Hair follicle dermal papilla cell (primary cell): ENCODE results near the gene RFC5. TPM values are rescaled to one million over a fixed set of nuclear protein-coding genes. Genes with fewer than 3 reads are reported as not detected.

Experiments
- small RNA-seq: library from RNA; depleted of rRNA; stranded (forward); fragments of <200 nt; gene quantifications from one replicate; pipeline ENCODE3, GENCODE V24; 2012
- total RNA-seq: library from RNA; depleted of rRNA; stranded (reverse); fragments of >200 nt; gene quantifications from 2 replicates; pipeline ENCODE4 v1.2.3, GENCODE V29; 2012

RFC5 gene
- total RNA-seq = 5.3 and 8.1 TPM in 2 replicates

GRCh38 chr12:118016424-118017264 is at the start of gene RFC5:
Gene RFC5 (plus strand): TSS chr12:118016703. CDS start chr12:118016828, 125 bp downstream.

GRCh38 chr12:117968826-117969659 is 47.5 kb upstream of the RFC5 start, which contains the start of gene KSR2:
Gene KSR2 (minus strand): TSS chr12:117968990. CDS start chr12:117968255, 735 bp downstream.

GRCh38 chr12:118061011-118061872 is 44.7 kb downstream of the RFC5 start, which contains the start of gene WSB2:
Gene WSB2 (minus strand): TSS chr12:118061179. CDS start chr12:118061048, 131 bp downstream.

Small RNA genes within 50 kb of the gene (small RNA-seq; reads per million reads assigned to genes)
- not detected for gene AC131159.1

Other genes starting within 250 kb of the RFC5 start
- 0.16 and 0.61 TPM in 2 replicates for gene KSR2, start 47.7 kb upstream of the RFC5 start, total RNA-seq
- gene WSB2, start 44.5 kb downstream of the RFC5 start, total RNA-seq = 103 and 104 TPM in 2 replicates
- 15.5 and 31.8 TPM in 2 replicates for gene VSIG10, start 87.3 kb downstream of the RFC5 start, total RNA-seq
- gene PEBP1, start 119.4 kb downstream of the RFC5 start, total RNA-seq = 141 and 188 TPM in 2 replicates